AG04449 (cell line): Measurements from ENCODE around the gene KRT80.

Experiments
- CTCF ChIA-PET: fragments of 350-600 bp; formaldehyde crosslinking; extraction: SDS; loops from one replicate; lab custom pipeline; 2021; ENCODE audit warnings: antibody characterized with exemption; lab: Yijun Ruan, JAX
- POLR2A ChIA-PET: fragments of 400-600, 350-600 bp; formaldehyde crosslinking; extraction: SDS; loops from one replicate; lab custom pipeline; 2020; ENCODE audit warnings: antibody characterized with exemption, inconsistent platforms; lab: Yijun Ruan, JAX
- DNase-seq: peaks from one replicate; pipeline ENCODE4 v3.0.0-alpha.2; 2010; ENCODE audit warnings: low read depth, low spot score
- H3K4me3 ChIP-seq: 2 replicates; pipeline ENCODE4 v1.5.1; 2011; ENCODE audit warnings: low read depth, mild to moderate bottlenecking, control low read depth, low read length
- CTCF ChIP-seq: IDR thresholded peaks from one replicate; pipeline ENCODE4 v1.5.1; 2011; ENCODE audit warnings: mild to moderate bottlenecking, moderate library complexity, low read length, control low read depth, inconsistent platforms; ENCODE audit not compliant: insufficient read depth; ENCODE audit errors: missing control alignments

The KRT80 gene

DNA sequence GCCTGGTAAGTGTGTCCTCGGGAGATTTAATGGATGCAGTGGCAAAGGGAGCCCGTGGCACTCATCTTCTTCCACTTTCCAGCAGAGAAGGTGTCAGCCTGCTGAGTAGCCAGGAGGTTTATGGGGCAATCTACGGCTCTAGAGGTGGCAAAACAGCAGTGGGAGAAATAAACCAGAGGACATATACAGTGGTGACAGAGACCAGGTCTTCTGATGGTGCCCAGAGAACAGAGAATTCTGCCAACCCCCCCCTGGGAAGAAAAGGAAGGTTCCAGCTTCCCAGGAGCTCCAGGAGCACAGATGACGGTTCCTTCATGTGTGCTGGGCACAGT is 69.3 kb downstream of the KRT80 start:
- ChIA-PET CTCF (interaction anchor here (1.0 to 12.8 kb wide), 15 partner anchors 13 to 883 kb away, joined by 3 to 387 read pairs (median 9); partner anchors contain the start of genes ATG101 and TAMALIN), POLR2A (no interaction called here)
- no peak for TF ChIP-seq CTCF
- H3K4me3 ChIP-seq = no peak overlapping the region
- DNase-seq = no peak

DNA sequence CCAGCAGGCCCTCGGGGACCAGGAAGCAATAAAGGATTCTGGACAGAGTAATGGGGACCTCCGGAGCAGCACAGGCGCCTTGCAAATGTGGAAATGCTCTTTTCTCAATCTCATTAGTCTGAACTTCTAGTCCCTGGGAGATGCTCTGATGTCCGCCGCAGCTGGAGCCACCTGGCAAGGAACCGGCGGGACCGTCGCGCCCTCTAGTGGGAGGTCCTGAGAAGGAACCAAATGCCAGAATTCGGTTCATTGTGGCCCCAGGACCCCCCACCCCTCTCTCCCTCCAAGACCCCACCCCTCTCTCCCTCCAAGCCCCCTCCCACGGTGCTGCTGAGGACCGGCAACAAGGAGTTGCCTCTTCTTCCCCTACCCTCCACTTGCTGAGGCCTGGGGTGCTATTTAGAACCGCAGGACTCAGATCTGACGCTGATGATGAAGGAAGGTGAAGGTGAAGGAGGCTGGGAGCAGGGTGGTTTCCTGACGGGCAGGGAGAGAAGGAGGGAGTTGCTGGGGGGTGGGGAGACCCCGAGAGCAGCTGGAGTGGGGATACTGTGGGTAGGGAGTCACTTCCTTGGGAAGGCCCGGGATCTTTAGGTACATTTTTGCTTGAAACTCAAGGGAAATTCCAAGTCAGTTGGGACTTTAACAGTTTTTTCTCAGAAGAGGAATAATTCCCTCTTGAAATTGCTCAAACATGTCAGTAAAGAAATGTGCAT is 69.8 kb downstream of the KRT80 start:
- ChIA-PET CTCF (interaction anchor here (0.8 to 12.8 kb wide), 19 partner anchors 14 to 758 kb away, joined by 3 to 387 read pairs (median 7); partner anchors contain the start of genes ATG101 and TAMALIN), POLR2A (no interaction called here)
- no peak overlapping the region for H3K4me3 ChIP-seq
- DNase-seq = no peak
- peak; percentile 84 for TF ChIP-seq CTCF

GRCh38 chr12:52120951-52121823 is 70.6 kb downstream of the KRT80 start:
- no peak for DNase-seq
- ChIA-PET CTCF (interaction anchor here (0.6 to 12.8 kb wide), 22 partner anchors 14 to 758 kb away, joined by 3 to 387 read pairs (median 8); partner anchors contain the start of genes ATG101, NR4A1 and TAMALIN), POLR2A (no interaction called here)
- no peak for TF ChIP-seq CTCF
- no peak overlapping the region for H3K4me3 ChIP-seq

DNA sequence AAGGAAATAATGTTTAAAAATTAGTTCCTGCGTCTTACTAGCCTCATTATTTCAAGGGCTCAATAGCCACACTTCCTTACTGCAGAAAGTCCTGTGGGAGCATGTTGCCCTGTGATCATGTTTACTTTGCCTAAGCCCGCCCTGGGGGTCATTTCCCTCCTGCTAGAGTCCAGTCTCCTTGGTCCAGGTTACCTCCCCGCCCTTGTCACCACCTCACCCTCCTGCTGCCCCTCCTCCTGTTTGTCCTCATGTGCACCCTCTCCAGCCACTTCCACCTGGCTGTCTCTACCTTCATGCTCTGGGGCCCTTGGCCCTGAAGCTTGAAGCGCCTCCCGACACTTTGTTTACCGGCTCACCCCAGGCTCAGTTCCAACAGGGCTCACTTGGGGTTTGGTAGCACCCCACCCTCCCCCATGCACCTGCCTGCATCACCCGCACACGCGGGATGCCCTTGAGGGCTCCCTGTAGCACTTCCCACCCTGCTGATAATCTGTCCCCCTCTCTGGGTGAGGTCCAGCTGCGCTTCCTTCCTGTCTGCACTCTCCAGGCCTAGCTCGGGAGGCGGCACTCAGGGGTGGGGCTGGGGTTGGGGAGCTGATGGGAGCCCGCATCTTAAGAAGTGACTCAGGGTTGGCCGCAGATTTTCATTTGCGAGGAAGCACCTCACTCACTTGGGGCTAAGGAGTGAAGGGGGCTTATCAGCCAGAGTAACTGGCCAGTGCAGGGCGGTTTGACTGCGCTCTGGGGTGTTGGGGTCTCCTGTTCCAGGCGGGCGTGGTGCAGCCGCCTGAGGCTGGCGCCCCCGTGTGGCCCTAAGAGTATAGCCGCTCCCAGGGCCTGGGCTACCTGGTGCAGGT is 72.2 kb downstream of the KRT80 start:
- peak; percentile 73 for TF ChIP-seq CTCF
- ChIA-PET POLR2A (no interaction called here), CTCF (interaction anchor here (0.7 to 5.6 kb wide), 21 partner anchors 9 to 127 kb away, joined by 3 to 155 read pairs (median 6); partner anchors contain the start of gene TAMALIN)
- H3K4me3 ChIP-seq = no peak overlapping the region
- no peak for DNase-seq
